NCI-H146 treated with DMSO at 0.1 percent for 48 hours (cell line): ENCODE data around the gene ABCB8.
"Not testable (repeated sequence)": the region's sequence is repeated elsewhere in the genome, so short reads cannot be mapped to it uniquely, and the experiment has no call there.

Experiments
- DNase-seq: peaks from one replicate; lab custom pipeline; 2025; ENCODE audit not compliant: unreplicated experiment; lab: John Stamatoyannopoulos, UW

Gene ABCB8

GRCh38 chr7:150997817-150998216, 30.4 kb upstream of the ABCB8 start:
- DNase-seq: no peak

GRCh38 chr7:150998341-150998740, 29.9 kb upstream of the ABCB8 start:
- no peak for DNase-seq

DNA sequence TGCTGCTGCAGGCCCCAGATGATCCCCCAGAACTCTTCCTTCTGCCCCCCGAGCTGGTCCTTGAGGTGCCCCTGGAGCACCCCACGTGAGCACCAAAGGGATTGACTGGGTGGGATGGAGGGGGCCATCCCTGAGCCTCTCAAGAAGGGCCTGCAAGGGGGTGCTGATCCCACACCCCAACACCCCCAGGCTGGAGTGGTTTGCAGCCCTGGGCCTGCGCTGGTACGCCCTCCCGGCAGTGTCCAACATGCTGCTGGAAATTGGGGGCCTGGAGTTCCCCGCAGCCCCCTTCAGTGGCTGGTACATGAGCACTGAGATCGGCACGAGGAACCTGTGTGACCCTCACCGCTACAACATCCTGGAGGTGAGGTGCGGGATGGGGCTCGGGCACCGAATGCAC, 29.2 kb upstream of the ABCB8 start:
- DNase-seq: no peak

DNA sequence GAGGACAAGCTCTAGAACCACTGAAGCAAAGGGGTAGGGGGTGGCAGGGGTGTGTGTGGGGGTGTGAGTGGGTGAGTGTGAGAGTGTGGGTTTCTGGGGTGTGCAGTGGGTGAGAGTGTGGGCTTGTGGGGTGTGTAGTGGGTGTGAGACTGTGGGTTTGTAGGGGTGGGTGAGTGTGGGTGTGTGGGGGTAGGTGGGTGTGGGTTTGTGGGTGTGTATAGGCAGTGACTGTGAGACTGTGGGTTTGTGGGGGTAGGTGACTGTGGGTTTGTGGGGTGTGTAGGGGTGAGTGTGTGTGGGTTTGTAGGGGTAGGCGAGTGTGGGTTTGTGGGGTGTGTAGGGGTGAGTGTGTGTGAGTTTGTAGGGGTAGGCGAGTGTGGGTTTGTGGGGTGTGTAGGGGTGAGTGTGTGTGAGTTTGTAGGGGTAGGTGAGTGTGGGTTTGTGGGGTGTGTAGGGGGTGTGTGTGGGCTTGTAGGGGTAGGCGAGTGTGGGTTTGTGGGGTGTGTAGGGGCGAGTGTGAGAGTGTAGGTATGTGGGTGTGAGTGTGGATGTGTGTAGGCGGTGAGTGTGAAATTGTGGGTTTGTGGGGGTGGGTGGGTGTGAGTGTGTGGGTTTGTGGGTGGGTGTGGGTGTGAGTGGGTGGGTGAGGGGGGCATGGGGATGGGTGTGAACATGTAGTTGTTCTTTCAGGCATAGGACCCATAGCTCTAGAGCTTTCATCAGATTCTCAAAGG, 28.6 kb upstream of the ABCB8 start:
- no peak for DNase-seq

DNA sequence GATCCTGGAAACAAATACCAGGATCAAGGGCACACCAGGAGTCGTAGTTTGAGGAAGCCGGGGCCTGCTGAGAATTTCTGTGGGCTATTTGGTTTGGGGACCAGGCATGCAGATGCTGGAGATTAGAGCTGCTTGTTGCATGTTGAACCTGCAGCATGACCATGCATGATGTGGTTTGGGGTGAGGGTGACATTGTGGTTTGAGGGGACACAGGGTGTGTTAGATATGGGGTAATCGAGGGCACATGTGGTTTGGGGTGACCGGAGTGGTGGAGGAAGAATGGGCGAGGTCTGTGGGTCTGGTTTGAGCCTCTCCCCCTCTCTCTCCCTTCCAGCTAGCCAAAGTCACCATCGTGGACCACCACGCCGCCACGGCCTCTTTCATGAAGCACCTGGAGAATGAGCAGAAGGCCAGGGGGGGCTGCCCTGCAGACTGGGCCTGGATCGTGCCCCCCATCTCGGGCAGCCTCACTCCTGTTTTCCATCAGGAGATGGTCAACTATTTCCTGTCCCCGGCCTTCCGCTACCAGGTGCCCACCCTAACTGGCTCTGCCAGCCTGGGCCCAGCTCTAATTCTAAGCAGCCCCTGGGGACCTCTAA, 27.3 kb upstream of the ABCB8 start:
- no peak for DNase-seq

- DNase-seq: no peak
Observed at GRCh38 chr7:151001546-151001945, 26.7 kb upstream of the ABCB8 start.

DNA sequence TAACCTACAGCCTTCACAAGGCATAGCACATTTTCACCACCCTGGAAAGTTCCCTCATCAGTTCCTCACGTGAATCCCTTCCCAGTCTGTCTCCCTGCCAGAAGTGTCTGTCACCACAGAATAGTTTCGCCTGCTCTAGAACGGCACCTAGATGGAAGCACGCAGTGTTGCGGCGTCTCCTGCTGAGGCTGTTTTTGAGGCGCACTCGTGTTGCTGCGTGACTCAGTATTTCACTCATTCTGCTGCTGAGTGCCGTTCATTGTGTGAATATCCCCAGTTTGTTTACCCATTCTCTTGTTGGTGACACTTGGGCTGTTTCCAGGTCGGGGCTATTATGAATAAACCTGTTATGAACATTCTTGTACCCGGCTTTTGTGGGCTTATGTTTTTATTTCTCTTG, 24.7 kb upstream of the ABCB8 start:
- no peak for DNase-seq

- no peak for DNase-seq
Observed at GRCh38 chr7:151005566-151005965, 22.7 kb upstream of the ABCB8 start.

DNA sequence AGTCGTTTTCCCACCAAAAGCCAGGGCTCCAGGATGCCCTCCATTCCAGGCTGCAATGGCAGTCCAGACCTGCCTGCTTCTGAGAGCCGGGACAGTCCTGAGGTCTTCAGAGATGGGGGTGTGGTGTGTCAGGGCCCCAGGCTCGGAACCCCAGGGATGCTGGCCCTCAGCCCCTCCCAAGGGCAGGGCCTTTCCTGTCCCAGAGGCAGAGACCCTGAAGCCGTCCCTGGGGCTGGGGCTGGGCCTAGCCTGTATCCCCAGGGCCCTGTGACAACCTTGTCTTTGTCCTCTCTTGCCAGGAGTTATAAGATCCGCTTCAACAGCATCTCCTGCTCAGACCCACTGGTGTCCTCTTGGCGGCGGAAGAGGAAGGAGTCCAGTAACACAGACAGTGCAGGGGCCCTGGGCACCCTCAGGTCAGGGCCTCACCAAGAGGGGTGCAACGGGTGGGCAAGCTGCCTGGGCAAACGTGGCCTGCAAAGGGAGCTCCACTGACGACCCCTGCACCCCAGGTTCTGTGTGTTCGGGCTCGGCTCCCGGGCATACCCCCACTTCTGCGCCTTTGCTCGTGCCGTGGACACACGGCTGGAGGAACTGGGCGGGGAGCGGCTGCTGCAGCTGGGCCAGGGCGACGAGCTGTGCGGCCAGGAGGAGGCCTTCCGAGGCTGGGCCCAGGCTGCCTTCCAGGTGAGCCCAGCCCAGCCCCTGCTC, 21.5 kb upstream of the ABCB8 start:
- no peak for DNase-seq

- no peak for DNase-seq
Observed at GRCh38 chr7:151007469-151007898, 20.8 kb upstream of the ABCB8 start.

DNA sequence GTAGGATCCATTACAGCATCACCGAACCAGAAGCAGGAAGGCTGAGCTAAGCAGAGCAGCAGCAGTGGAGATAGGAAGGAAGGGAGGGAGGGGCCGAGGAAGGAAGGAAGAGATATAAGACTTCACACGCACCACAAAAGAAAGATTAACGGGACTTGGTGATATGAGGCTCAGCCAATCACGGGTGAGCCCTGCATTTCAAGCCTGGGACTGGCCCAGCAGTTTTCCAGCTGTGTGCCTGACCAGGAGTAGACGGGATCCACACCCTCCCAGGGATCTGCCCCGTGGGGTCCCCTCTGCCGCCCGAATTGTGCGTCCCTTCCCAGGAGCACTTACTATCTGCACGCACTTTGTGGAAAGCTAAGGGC, 20.1 kb upstream of the ABCB8 start:
- no peak for DNase-seq

DNA sequence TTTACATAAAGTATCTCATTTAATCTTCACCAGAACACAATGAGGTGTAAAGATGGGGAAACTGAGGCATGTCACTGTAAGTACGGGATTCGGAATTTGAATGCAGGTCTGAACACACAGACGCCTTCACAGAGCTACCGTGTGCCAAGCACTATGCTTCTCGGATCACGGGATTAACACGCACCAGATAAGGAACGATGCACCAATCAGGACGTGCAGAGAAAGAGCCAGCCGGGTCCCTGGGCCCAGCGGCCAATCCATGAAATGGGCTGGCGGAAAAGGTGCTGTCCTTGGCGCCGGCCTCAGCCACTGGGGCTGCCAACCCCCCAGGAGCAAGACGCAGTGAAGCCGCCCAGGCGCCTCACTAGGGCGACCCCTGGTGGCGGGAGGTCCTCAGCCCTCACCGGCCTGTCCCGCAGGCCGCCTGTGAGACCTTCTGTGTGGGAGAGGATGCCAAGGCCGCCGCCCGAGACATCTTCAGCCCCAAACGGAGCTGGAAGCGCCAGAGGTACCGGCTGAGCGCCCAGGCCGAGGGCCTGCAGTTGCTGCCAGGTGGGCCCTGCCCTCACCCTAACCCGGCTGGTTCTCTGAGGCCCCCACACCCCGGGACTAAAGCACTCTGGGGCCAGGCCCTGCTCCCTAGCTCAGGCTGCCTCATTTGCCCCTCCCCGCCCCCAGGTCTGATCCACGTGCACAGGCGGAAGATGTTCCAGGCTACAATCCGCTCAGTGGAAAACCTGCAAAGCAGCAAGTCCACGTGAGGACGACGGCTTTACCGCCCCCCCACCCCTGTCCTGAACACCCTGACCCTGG, 19.5 kb upstream of the ABCB8 start:
- no peak for DNase-seq

- DNase-seq: no peak
Observed at GRCh38 chr7:151009327-151010036, 18.8 kb upstream of the ABCB8 start.

DNA sequence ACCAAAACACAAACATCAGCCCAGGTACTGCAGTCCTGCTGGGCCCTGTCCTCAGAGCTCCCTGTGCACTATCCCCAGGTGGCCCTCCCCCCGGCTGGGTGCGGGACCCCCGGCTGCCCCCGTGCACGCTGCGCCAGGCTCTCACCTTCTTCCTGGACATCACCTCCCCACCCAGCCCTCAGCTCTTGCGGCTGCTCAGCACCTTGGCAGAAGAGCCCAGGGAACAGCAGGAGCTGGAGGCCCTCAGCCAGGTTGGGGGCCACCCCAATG, 18.3 kb upstream of the ABCB8 start:
- DNase-seq: no peak

DNA sequence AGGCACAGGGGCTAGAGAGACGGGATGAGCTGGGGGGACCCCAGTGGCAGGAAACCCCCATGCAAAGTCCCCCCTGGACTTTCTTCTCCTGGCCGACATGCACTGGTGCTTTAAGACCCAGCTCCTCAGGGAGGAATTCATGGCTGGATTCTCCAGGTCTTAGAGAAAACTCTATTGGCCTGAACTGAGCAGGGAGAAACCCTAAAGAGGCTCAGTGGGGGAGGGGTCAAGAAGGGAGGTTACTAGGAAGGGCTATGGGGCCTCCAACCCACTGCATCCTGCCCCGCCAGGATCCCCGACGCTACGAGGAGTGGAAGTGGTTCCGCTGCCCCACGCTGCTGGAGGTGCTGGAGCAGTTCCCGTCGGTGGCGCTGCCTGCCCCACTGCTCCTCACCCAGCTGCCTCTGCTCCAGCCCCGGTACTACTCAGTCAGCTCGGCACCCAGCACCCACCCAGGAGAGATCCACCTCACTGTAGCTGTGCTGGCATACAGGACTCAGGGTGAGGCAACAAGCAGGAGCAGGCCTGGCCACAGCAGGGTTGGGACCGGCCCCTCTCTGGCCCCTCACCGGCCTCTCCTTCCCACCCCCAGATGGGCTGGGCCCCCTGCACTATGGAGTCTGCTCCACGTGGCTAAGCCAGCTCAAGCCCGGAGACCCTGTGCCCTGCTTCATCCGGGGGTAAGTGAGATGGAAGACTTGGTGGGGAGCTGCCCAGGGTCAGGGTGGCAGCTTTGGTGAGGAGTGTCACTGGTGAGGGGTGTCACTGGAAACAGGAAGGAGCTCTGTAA, 17.7 kb upstream of the ABCB8 start:
- no peak for DNase-seq

- DNase-seq: no peak
Observed at GRCh38 chr7:151011097-151011409, 17.2 kb upstream of the ABCB8 start.

DNA sequence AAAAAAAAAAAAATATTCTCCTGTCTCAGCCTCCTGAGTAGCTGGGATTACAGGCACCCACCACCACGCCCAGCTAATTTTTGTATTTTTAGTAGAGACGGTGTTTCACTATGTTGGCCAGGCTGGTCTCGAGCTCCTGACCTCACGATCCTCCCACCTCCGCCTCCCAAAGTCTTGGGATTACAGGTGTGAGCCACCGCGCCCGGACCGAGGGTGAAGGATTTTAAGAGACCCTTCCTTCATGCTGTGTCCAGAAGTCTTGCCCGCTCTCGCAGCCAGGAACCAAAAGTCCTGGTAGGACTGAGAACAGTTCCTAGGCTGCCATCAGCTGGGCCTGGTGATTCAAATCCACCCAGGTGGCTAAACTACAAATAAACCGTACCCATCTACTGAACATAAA, 16.6 kb upstream of the ABCB8 start:
- DNase-seq: not testable (repeated sequence)

DNA sequence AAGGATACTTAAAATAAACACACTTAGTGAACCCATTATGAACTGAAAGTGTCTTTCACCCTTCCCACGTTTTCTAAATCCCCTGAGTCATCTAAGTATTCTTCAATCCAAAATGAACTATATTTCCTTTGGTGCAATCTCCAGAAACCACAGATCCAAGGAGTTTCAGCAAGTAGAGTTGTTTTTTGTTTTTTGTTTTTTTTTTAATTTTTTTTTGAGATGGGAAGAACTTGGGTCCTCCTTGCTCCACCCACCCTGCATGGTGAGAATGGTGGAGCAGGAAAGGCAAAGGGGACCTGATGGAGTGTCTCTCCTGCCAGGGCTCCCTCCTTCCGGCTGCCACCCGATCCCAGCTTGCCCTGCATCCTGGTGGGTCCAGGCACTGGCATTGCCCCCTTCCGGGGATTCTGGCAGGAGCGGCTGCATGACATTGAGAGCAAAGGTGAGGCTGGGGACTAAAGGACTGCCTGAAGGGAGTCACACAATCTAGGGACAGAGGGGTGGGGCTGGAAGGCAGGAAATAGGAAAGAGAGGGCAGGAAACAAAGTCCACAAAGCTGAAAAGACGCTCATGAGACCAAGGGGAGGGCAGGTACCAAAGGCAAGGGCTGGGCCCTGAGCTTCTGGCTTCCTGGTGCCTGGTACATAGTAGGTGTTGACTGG, 16.1 kb upstream of the ABCB8 start:
- no peak for DNase-seq

GRCh38 chr7:151012911-151013347, 15.3 kb upstream of the ABCB8 start:
- DNase-seq: no peak

- no peak for DNase-seq
Observed at GRCh38 chr7:151013356-151013732, 14.9 kb upstream of the ABCB8 start.
